Uterus (tissue), 4 donors: ENCODE data around the gene C19orf33. TPM values are rescaled to one million over a fixed set of nuclear protein-coding genes. Genes with fewer than 3 reads are reported as not detected.

Source experiments
- DNase-seq, 2 donors: peaks; one replicate each; pipeline ENCODE4 v3.0.0-alpha.2; 2019 to 2020
- H3K27ac ChIP-seq, 2 donors: fragments of 200-600 bp; sonication (generic); 1 replicate in 1 of 2; 2 replicates in 1 of 2; pipeline ENCODE4 v1.5.1; 2016 to 2018
- H3K27me3 ChIP-seq, 2 donors: fragments of 200-600 bp; sonication (generic); one replicate each; pipeline ENCODE4 v1.5.1; 2018 to 2019; ENCODE audit warnings: control low read depth in 1 of 2
- H3K36me3 ChIP-seq, 2 donors: fragments of 200-600 bp; sonication (generic); one replicate each; pipeline ENCODE4 v1.5.1; 2019; ENCODE audit warnings: control low read depth in 1 of 2
- H3K4me1 ChIP-seq, 2 donors: fragments of 200-600 bp; sonication (generic); one replicate each; pipeline ENCODE4 v1.5.1; 2018 to 2019; ENCODE audit warnings: control low read depth in 1 of 2
- H3K4me3 ChIP-seq, 2 donors: fragments of 200-600 bp; sonication (generic); 1 replicate in 1 of 2; 2 replicates in 1 of 2; pipeline ENCODE4 v1.5.1; 2018 to 2019; ENCODE audit warnings: mild to moderate bottlenecking in 1 of 2
- H3K9me3 ChIP-seq, 2 donors: fragments of 200-600 bp; sonication (generic); one replicate each; pipeline ENCODE4 v1.5.1; 2019; ENCODE audit warnings: control low read depth in 1 of 2
- POLR2A ChIP-seq, 2 donors: fragments of 450-650 bp; IDR thresholded peaks; one replicate each; pipeline ENCODE4 v1.6.1; 2016; ENCODE audit warnings: antibody characterized with exemption in 2 of 2, mild to moderate bottlenecking in 1 of 2, moderate library complexity in 1 of 2
- intact Hi-C: fragments of 100-400 bp; cut with DNase I; formaldehyde crosslinking; loops from one replicate; pipeline ENCODE4 v1.15.1; 2023; ENCODE audit warnings: low total_unique reads
- total RNA-seq, 4 donors: library from RNA; depleted of rRNA in 3 of 4; stranded (reverse); fragments of >200 nt in 3 of 4; gene quantifications; one replicate each; pipeline versions ENCODE4 v1.1.0 to v1.2.4, GENCODE V29; 2014 to 2023
- TF ChIP-seq, protein P1 (sequence below), 4 experiments: fragments of 200-600 bp in 2 of 4; fragments of 450-650 bp in 2 of 4; sonication (generic) in 2 of 4; IDR thresholded peaks; one replicate each; pipeline ENCODE4 v1.5.1; 2016 to 2019; ENCODE audit warnings: antibody characterized with exemption in 4 of 4, mild to moderate bottlenecking in 2 of 4, moderate library complexity in 1 of 4
- donor health status: DM: yes; HTN: yes; CAD: no.

C19orf33 gene
- total RNA-seq, 4 donors from 2014 or later = 2.9 to 15.3 (median 4.1) TPM; not detected in 1

DNA sequence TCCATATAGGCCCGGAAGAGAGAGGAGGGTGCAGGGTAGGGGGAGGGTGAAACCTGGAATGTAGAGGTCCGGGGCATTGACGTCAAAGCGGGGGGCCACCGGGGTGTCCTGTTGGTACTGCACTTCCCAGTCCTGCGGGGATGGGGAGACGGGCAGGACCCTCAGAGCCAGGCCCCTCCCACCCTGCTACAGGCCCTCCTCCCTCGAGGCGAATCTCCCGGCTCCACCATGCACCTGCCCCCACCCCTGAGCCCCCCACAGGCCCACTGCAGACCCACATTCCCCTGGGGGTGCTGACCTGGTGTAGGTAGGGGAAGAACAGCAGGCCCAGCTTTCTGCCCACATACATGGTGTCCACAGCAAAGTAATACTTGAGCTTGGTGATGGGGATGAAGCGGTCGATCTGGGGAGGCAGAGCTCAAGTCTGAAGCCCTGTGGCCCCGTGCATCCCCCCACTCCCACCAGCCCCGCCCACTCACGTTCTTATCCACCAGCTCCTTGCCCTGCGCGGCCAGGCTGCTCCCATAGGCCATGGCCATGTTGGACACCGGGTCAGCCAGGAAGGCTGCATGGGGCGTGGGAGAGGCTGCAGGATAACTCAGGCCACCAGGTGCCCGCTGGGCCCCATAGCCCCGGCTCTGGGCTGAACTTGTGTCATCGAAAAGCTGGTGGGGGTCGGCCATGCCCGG, 5.0 kb downstream of the C19orf33 start:
- no peak for DNase-seq
- Histone ChIP-seq H3K4me3 (no peak overlapping the region), H3K36me3 (no peaks in the 10 kb centered on the region), H3K9me3 (no peaks in the 10 kb centered on the region), H3K27ac (no peak overlapping the region), H3K4me1 (no peaks in the 10 kb centered on the region), H3K27me3 (no peaks in the 10 kb centered on the region)
- TF ChIP-seq POLR2A (IDR thresholded peaks at IDR 0.05) = no peak
- TF ChIP-seq, protein P1, sequence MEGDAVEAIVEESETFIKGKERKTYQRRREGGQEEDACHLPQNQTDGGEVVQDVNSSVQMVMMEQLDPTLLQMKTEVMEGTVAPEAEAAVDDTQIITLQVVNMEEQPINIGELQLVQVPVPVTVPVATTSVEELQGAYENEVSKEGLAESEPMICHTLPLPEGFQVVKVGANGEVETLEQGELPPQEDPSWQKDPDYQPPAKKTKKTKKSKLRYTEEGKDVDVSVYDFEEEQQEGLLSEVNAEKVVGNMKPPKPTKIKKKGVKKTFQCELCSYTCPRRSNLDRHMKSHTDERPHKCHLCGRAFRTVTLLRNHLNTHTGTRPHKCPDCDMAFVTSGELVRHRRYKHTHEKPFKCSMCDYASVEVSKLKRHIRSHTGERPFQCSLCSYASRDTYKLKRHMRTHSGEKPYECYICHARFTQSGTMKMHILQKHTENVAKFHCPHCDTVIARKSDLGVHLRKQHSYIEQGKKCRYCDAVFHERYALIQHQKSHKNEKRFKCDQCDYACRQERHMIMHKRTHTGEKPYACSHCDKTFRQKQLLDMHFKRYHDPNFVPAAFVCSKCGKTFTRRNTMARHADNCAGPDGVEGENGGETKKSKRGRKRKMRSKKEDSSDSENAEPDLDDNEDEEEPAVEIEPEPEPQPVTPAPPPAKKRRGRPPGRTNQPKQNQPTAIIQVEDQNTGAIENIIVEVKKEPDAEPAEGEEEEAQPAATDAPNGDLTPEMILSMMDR (IDR thresholded peaks at IDR 0.05) = no peak
- intact Hi-C loops = no loop called here

DNA sequence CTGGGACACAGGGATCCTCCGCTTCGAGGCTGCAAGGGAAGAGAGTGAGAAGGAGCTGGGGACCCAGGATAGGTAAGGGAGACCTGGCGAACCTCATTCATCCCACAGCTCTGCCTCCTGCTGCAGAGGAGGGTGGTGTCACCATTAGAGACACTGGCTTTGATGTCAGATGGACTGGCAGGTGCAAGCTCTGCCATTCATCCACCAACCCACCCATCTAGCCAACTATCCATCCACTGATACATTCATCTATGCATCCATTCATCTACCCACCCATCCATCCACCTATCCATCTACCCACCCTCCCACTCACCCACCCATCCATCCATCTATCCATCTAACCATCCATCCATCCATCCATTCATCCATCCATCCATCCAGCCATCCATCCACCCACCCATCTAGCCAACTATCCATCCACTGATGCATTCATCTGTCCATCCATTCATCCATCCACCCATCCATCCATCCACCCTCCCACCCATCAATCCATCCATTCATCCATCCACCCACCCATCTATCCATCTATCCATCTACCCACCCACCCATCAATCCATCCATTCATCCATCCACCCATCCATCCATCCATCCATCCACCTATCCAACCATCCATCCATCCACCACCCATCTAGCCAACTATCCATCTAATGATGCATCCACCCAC, 5.7 kb downstream of the C19orf33 start:
- intact Hi-C loops = no loop called here
- no peak for DNase-seq
- Histone ChIP-seq H3K4me3 (no peak overlapping the region), H3K4me1 (no peaks in the 10 kb centered on the region), H3K27ac (no peak overlapping the region), H3K27me3 (no peaks in the 10 kb centered on the region), H3K9me3 (no peaks in the 10 kb centered on the region), H3K36me3 (no peaks in the 10 kb centered on the region)
- no peak for TF ChIP-seq POLR2A (IDR thresholded peaks at IDR 0.05)
- TF ChIP-seq, protein P1 (IDR thresholded peaks at IDR 0.05) = no peak

DNA sequence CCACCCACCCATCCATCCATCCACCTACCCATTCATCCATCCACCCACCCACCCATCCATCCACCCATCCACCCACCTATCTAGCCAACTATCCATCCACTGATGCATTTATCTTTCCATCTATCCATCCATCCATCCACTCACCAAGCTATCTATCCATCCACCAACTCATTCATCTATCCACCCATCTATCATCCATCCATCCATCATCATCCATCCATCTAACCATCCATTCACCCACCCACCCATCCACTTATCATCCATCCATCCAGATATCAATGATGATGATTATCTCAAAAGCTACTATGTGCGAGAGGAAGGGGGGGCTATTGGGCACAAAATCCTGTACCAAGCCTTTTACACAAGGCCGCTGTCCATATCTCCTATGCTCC, 6.2 kb downstream of the C19orf33 start:
- no peak for DNase-seq

DNA sequence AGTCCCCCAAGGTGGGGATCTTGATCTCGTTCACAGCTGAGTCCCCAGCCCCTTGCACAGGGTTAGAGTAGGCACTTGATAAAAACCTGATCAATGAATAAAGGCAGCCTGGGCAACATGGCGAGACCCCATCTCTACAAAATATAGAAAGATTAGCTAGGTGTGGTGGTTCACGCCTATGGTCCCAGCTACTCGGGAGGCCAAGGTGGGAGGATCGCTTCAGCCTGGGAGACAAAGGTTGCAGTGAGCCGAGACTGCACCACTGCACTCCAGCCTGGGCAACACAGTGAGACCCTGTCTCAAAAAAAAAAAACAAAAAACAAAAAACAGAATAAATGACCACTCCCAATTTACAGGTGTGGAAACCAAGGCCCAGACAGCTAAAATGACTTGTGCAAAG, 6.9 kb downstream of the C19orf33 start:
- Histone ChIP-seq H3K36me3 (no peaks in the 10 kb centered on the region), H3K4me1 (peaks cover 0 to 5% of the 10 kb centered on the region in 2 donors), H3K4me3 (no peak overlapping the region), H3K27me3 (peaks cover 0 to 3% of the 10 kb centered on the region in 2 donors), H3K9me3 (no peaks in the 10 kb centered on the region), H3K27ac (no peak overlapping the region)
- intact Hi-C loops = no loop called here
- DNase-seq = no peak
- TF ChIP-seq POLR2A (IDR thresholded peaks at IDR 0.05) = no peak
- TF ChIP-seq, protein P1 (IDR thresholded peaks at IDR 0.05) = no peak

More for the DNA sequence above, 6.2 kb downstream of the C19orf33 start:
- H3K4me1 ChIP-seq = peaks cover 0 to 3% of the 10 kb centered on the region in 2 donors
- intact Hi-C loops = no loop called here
- H3K36me3 ChIP-seq = no peaks in the 10 kb centered on the region
- H3K4me3 ChIP-seq = no peak overlapping the region
- TF ChIP-seq POLR2A (IDR thresholded peaks at IDR 0.05) = no peak
- TF ChIP-seq, protein P1 (IDR thresholded peaks at IDR 0.05) = no peak
- no peak overlapping the region for H3K27ac ChIP-seq
- H3K9me3 ChIP-seq = no peaks in the 10 kb centered on the region
- H3K27me3 ChIP-seq = no peaks in the 10 kb centered on the region
